IPS DF 6.9 (cell line): ENCODE data around the gene RGS9.
"Not testable (repeated sequence)": the region's sequence is repeated elsewhere in the genome, so short reads cannot be mapped to it uniquely, and the experiment has no call there.

Experiments
- DNase-seq: peaks from one replicate; pipeline ENCODE4 v3.0.0-alpha.2; 2013; ENCODE audit warnings: low read depth, low spot score
- H3K27ac ChIP-seq: one replicate; pipeline ENCODE4 v1.5.1; 2013; ENCODE audit warnings: low read length, control low read depth
- H3K27me3 ChIP-seq: 2 replicates; pipeline ENCODE4 v1.6.1; 2013; ENCODE audit warnings: mild to moderate bottlenecking, low read length; ENCODE audit not compliant: control insufficient read depth, insufficient read depth
- H3K36me3 ChIP-seq: 2 replicates; pipeline ENCODE4 v1.6.1; 2013; ENCODE audit warnings: low read length; ENCODE audit not compliant: control insufficient read depth, insufficient read depth
- H3K4me1 ChIP-seq: 2 replicates; pipeline ENCODE4 v1.6.1; 2013; ENCODE audit warnings: low read length; ENCODE audit not compliant: control insufficient read depth, insufficient read depth
- H3K4me3 ChIP-seq: 2 replicates; pipeline ENCODE4 v1.5.1; 2013; ENCODE audit warnings: mild to moderate bottlenecking, low read length
- H3K9me3 ChIP-seq: 2 replicates; pipeline ENCODE4 v1.6.1; 2013; ENCODE audit warnings: low read length, inconsistent platforms; ENCODE audit not compliant: control insufficient read depth, insufficient read depth
- WGBS: extraction: QIAGEN DNeasy Blood & Tissue Kit; methylation state at CpG from one replicate; pipeline ENCODE4 v1.1.7; 2013; ENCODE audit warnings: mixed read lengths, missing lambda C conversion rate; ENCODE audit not compliant: insufficient read length, insufficient coverage; 5-methylcytosine and 5-hydroxymethylcytosine counted together

RGS9 gene

DNA sequence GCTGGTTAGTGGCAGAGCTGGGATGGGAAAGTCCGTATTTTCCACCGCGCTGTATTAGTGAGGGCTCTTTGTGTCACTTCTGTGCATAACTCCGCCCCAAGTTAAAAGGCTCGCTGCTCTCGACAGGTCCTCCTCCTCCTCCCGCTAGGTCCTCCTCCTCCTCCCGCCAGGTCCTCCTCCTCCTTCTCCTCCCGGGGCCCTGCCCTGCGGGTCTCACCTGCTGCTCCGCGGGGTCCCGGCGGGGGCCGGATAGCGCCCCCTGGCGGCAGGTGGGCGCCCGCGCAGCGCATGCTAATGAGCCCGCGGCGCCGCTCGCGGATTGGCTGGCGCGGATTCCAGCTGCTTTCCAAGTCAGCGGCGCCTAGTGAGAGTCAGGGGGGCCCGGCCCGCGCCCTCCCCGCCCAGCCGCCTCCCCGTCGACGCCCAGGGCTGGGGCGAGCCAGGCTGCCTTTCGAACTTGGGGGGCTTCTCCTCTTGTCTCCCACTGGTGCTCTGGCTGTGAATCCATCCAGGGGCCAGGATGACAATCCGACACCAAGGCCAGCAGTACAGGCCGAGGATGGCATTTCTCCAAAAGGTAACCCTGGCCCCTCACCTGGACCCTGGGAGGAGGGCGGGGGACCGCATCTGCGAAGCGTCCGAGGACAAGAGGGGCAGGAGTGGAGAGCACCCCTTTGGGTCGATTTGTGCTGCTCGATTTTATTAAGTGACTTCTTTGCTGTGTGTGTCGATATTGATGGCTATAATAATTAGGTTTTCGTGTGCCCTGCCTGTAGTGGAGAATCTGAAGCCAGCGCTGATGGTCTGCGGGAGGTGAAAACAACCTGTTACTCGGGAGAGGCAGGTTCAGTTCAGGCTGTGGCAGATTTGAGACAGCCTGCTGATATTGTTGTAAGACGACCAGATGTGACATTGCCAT, at the start of gene RGS9:
Gene RGS9, plus strand, starts transcription at position 350 of the 919 bp plus-strand sequence. Its CDS starts 171 bp downstream, at position 521.
- no peaks in the 10 kb centered on the region for H3K36me3 ChIP-seq
- WGBS, result no CpG with 5 or more reads among the region's 56 CpGs

DNA sequence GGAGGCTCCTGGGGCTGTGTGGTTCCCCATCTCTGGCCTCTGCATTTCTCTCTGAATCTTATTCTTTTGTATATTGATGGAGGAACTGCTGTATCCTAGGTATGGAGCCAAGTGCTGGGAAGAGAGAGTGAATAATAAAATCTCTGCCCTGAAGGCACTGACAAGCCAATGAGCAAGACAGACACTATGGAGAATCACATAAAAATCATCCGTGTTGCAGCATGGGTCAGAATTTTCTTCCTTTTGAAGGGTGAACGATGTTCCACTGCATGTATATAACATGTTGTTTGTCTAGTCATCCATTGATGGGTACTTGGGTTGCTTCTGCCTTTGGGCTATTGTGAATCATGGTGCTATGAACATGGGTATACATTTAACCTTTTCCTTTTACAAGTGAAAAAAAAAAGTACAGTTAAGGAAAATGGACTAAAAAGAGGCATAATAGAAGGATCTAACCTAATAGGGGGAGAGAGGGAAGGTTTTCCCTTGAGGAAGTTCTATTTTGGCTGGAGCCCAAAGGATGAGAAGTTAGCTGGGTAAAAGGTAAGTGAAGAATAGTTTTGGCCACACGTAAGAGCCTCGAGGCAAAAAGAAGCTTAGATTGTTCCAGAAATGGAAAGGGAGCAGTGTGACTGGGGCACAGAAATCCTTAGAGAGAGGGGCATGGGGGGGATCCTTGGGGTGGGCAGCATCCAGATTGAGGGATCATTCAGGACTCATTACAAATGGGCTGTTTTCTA, 48.4 kb upstream of the RGS9 start:
- DNase-seq, result no peak
- Histone ChIP-seq H3K4me1 (no peaks in the 10 kb centered on the region), H3K9me3 (no peaks in the 10 kb centered on the region), H3K36me3 (no peaks in the 10 kb centered on the region), H3K27me3 (no peaks in the 10 kb centered on the region), H3K27ac (no peak overlapping the region), H3K4me3 (no peak overlapping the region)
- no CpG with 5 or more reads among the region's 4 CpGs for WGBS

More for the DNA sequence above, at the start of gene RGS9:
- Histone ChIP-seq H3K4me3 (peak within 1 kb of the TSS; percentile 18), H3K27ac (no peak within 1 kb of the TSS), H3K27me3 (no peaks in the 10 kb centered on the region), H3K9me3 (no peaks in the 10 kb centered on the region), H3K4me1 (peaks cover 5% of the 10 kb centered on the region)
- DNase-seq, result peak; percentile 64

DNA sequence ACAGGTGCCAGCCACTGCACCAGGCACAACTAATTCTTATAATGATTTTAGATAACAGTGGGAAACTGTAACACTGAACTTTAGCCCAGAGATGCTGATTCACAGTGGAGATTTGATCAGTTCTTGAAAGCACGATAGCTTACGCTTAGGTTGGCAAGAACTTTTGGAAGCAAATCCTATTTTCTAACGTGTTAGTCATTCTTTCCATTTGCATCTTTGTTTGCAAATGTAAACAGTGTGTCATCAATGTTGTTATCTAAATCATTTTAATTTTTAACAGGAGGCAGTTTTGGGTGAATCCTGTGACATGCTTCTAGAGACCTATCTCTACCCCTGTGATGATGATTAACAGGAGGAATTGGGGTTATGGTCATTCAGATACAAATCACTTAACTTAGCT, 44.9 kb upstream of the RGS9 start:
- H3K27ac ChIP-seq, result no peak overlapping the region
- no peaks in the 10 kb centered on the region for H3K27me3 ChIP-seq
- H3K4me3 ChIP-seq, result no peak overlapping the region
- no CpG with 5 or more reads among the region's 3 CpGs for WGBS
- no peaks in the 10 kb centered on the region for H3K9me3 ChIP-seq
- no peaks in the 10 kb centered on the region for H3K4me1 ChIP-seq
- no peaks in the 10 kb centered on the region for H3K36me3 ChIP-seq
- no peak for DNase-seq

DNA sequence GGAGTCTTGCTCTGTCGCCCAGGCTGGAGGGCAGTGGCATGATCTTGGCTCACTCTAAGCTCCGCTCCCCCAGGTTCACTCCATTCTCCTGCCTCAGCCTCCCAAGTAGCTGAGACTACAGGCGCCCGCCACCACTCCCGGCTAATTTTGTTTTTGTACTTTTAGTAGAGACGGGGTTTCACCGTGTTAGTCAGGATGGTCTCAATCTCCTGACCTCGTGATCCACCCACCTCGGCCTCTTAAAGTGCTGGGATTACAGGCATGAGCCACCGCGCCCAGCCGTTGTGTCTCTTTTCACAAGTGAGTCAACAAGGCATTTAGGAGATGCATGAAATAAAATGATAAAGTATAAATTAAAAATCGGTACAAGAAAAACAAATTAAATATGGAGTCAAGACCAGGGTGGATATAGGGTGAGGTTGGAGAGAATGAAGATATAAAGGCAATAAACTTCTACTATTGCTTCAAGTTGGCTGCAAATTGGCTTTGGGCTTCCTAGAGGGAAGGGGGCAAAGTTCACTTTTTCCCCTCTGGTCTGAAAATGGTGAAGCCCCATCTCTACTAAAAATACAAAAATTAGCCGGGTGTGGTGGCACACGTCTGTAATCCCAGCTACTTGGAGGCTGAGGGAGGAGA, 44.3 kb upstream of the RGS9 start:
- DNase-seq, H3K4me1 ChIP-seq, H3K27me3 ChIP-seq, H3K4me3 ChIP-seq, H3K36me3 ChIP-seq, H3K27ac ChIP-seq, H3K9me3 ChIP-seq: not testable (repeated sequence)
- 100% methylated on average over 1 of the region's 15 CpGs for WGBS

DNA sequence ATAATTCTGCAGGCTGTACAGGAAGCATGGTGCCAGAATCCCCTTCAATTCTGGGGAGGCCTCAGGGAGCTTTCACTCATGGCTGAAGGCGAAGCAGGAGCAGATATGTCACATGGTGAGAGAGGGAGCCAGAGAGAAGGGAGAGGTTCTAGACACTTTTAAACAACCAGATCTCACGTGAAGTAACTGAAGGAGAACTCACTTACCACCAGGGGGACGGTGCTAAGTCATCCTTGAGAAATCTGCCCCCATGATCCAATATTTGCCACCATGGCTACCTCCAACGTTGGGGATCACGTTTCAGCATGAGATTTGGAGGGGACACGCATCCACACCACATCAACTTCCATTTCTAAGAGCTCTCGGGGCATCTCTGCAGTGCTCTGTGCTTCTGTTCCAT, 43.2 kb upstream of the RGS9 start:
- no peaks in the 10 kb centered on the region for H3K4me1 ChIP-seq
- no peaks in the 10 kb centered on the region for H3K36me3 ChIP-seq
- no peak for DNase-seq
- H3K27ac ChIP-seq, result no peak overlapping the region
- no CpG with 5 or more reads among the region's 7 CpGs for WGBS
- H3K9me3 ChIP-seq, result no peaks in the 10 kb centered on the region
- no peaks in the 10 kb centered on the region for H3K27me3 ChIP-seq
- H3K4me3 ChIP-seq, result no peak overlapping the region

DNA sequence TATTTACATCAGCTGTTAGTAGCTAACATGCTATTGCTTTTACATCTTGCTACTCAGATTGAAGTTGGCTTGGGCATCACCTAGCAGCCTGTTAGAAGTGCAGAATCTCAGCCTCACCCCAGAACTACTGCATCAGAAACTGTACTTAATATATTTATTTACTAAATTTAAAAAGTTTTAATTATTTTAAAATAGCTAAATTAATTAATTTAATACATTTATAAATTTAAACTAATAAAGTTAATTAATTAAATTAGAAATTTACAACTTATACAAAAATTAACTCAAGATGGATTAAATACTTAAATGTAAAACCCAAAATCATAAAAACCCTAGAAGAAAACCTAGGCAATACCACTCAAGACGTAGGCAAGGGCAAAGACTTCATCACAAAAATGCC, 41.7 kb upstream of the RGS9 start:
- Histone ChIP-seq H3K4me3 (no peak overlapping the region), H3K27ac (no peak overlapping the region), H3K36me3 (no peaks in the 10 kb centered on the region), H3K4me1 (no peaks in the 10 kb centered on the region; the same call in 1 of the 2 replicates), H3K27me3 (no peaks in the 10 kb centered on the region), H3K9me3 (no peaks in the 10 kb centered on the region)
- no CpG with 5 or more reads among the region's 1 CpG for WGBS
- DNase-seq, result no peak

DNA sequence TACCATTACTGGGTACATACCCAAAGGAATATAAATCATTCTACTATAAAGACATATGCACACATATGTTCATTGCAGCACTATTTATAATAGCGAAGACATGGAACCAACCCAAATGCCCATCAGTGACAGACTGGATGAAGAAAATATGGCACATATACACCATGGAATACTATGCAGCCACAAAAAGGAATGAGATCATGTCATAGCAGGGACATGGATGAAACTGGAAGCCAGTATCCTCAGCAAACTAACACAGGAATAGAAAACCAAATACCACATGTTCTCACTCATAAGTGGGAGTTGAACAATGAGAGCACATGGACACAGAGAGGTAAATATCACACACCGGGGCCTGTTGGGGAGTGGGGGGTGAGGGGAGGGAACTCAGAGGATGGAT, 40.8 kb upstream of the RGS9 start:
- not testable (repeated sequence) for DNase-seq, H3K4me1 ChIP-seq, H3K27me3 ChIP-seq, H3K9me3 ChIP-seq, H3K36me3 ChIP-seq, H3K4me3 ChIP-seq, H3K27ac ChIP-seq
- WGBS, result no CpG with 5 or more reads among the region's 2 CpGs

DNA sequence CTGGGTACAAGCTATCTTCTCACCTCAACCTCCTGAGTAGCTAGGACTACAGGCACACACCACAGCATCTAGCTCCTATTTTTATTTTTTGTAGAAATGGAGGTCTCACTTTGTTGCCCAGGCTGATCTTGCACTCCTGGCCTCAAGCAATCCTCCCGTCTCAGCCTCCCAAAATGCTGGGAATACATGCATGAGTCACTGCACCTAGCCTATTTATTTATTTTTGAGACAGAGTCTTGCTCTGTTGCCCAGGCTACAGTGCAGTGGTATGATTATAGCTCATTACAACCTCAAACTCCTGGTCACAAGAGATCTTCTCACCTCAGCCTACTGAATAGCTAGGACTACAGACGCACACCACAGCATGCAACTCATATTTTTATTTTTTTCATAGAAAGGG, 40.1 kb upstream of the RGS9 start:
- no peak for DNase-seq
- no peaks in the 10 kb centered on the region for H3K36me3 ChIP-seq
- H3K4me1 ChIP-seq, result no peaks in the 10 kb centered on the region; the same call in 1 of the 2 replicates
- no peaks in the 10 kb centered on the region for H3K27me3 ChIP-seq
- H3K4me3 ChIP-seq, result no peak overlapping the region
- H3K9me3 ChIP-seq, result no peaks in the 10 kb centered on the region
- H3K27ac ChIP-seq, result no peak overlapping the region
- WGBS, result no CpG with 5 or more reads among the region's 2 CpGs

DNA sequence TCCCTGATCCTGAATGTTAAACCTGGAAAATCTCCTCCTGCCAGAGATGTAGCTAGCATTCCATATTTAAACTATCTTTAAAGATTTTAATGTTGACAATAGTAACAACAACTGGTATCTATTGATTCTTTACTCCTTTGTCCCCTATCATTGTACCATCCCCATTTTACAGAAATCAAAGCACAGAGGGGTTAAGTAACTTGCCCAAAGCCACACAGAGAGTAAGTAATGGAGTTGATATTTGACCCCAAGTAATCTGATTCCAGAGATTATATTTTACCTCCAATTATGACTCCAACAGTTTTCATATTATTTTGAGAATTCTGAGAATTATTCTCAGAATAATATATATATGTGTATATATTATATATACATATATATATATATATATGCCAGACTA, 37.7 kb upstream of the RGS9 start:
- Histone ChIP-seq H3K36me3 (no peaks in the 10 kb centered on the region), H3K4me3 (no peak overlapping the region), H3K4me1 (no peaks in the 10 kb centered on the region; the same call in 1 of the 2 replicates), H3K9me3 (no peaks in the 10 kb centered on the region), H3K27ac (no peak overlapping the region), H3K27me3 (no peaks in the 10 kb centered on the region)
- DNase-seq, result no peak

DNA sequence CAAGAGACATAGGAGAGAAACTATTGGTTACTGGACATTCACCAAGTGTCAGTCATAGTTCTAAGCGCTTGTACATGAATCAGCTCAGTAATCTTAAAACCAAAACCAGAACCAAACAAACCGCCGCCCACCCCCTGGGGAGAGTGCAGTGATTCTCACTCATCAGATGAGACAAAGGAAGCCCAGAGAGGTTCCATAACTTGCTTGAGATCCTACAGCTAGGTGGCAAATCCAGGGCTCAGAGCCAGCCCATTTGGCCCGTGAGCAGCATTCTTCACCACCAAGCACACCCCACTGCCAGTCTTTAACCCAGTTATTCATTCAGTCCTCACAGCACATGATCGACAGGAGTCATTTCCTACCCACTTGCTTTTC, 37.2 kb upstream of the RGS9 start:
- WGBS, result no CpG with 5 or more reads among the region's 5 CpGs
- no peaks in the 10 kb centered on the region for H3K9me3 ChIP-seq
- H3K27me3 ChIP-seq, result no peaks in the 10 kb centered on the region
- no peak overlapping the region for H3K4me3 ChIP-seq
- no peaks in the 10 kb centered on the region; the same call in 1 of the 2 replicates for H3K4me1 ChIP-seq
- no peak overlapping the region for H3K27ac ChIP-seq
- no peaks in the 10 kb centered on the region for H3K36me3 ChIP-seq
- no peak for DNase-seq
